HepG2 (cell line): ENCODE data around the gene RASGRF1. TPM values are rescaled to one million over a fixed set of nuclear protein-coding genes. Genes with fewer than 3 reads are reported as not detected.

Experiments
- ATAC-seq: fragments of 200-7000 bp; cut with Tn5 transposase; 3 replicates; pipeline ENCODE4 v1.9.1; 2020; ENCODE audit warnings: mild to moderate bottlenecking, moderate library complexity
- BruUV-seq: library from RNA; stranded (reverse); fragments of 400-500 nt; replicated peaks from 2 replicates; lab custom pipeline; 2021; lab: Mats Ljungman, UMichigan
- CTCF ChIA-PET: fragments of 300-600 bp; formaldehyde crosslinking; extraction: SDS; loops from one replicate; lab custom pipeline; 2021; ENCODE audit warnings: low total read pairs, inconsistent platforms, low intra/inter-chr PET ratio; lab: Yijun Ruan, JAX
- POLR2A ChIA-PET: fragments of 350-600 bp; sonication (Branson Sonifier 250); formaldehyde crosslinking; loops from one replicate; lab custom pipeline; 2020; ENCODE audit warnings: antibody characterized with exemption, inconsistent platforms; lab: Yijun Ruan, JAX
- DNase-seq: peaks from one replicate; pipeline ENCODE4 v3.0.0-alpha.2; 2015; ENCODE audit warnings: low spot score
- FAIRE-seq: peaks from 3 replicates; lab custom pipeline; 2011; peaks lifted over from hg19 to GRCh38; lab: Jason Lieb, UNC
- H2AFZ ChIP-seq: one replicate; pipeline ENCODE4 v1.6.1; 2011; ENCODE audit warnings: low read length, inconsistent platforms
- H3K27ac ChIP-seq: fragments of 300-600 bp; 3 replicates; pipeline ENCODE4 v1.8.0; 2011; ENCODE audit warnings: mixed run types, mild to moderate bottlenecking, mixed read lengths, low read length, inconsistent platforms; ENCODE audit not compliant: insufficient read depth; ENCODE audit errors: extremely low read length
- H3K27me3 ChIP-seq, 2 experiments: fragments of 200-600 bp in 1 of 2; 2 replicates in 1 of 2; 3 replicates in 1 of 2; pipeline versions ENCODE4 v1.6.0 to v1.8.0; 2011; ENCODE audit warnings: low read length in 2 of 2, mild to moderate bottlenecking in 2 of 2, moderate library complexity in 2 of 2, inconsistent platforms in 1 of 2; ENCODE audit not compliant: insufficient read depth in 2 of 2, control insufficient read depth in 1 of 2
- H3K36me3 ChIP-seq, 2 experiments: fragments of 200-600 bp in 1 of 2; replicated peaks in 1 of 2; 2 replicates in 1 of 2; 3 replicates in 1 of 2; pipeline versions ENCODE4 v1.5.1 to v1.8.0; 2011; ENCODE audit warnings: low read length in 2 of 2, inconsistent platforms in 1 of 2; ENCODE audit not compliant: insufficient read depth in 2 of 2, control insufficient read depth in 1 of 2
- H3K4me1 ChIP-seq: 2 replicates; pipeline ENCODE4 v1.5.1; 2012; ENCODE audit warnings: low read length, inconsistent platforms; ENCODE audit not compliant: insufficient read depth
- H3K4me2 ChIP-seq: 2 replicates; pipeline ENCODE4 v1.6.0; 2011; ENCODE audit warnings: low read depth, low read length, inconsistent platforms
- H3K4me3 ChIP-seq, 3 experiments: fragments of 200-600 bp in 1 of 3; sonication (generic), shearing (Covaris generic) in 1 of 3; replicated peaks in 1 of 3; 2 replicates each; pipeline ENCODE4 v1.5.1; 2011 to 2016; ENCODE audit warnings: low read length in 3 of 3, inconsistent platforms in 2 of 3, low read depth in 2 of 3, mild to moderate bottlenecking in 2 of 3, control low read depth in 1 of 3, mixed read lengths in 1 of 3; ENCODE audit not compliant: insufficient read depth in 1 of 3
- H3K79me2 ChIP-seq: one replicate; pipeline ENCODE4 v1.6.1; 2011; ENCODE audit warnings: low read length, inconsistent platforms; ENCODE audit not compliant: insufficient read depth
- H3K9ac ChIP-seq: 2 replicates; pipeline ENCODE4 v1.6.0; 2011; ENCODE audit warnings: mild to moderate bottlenecking, low read depth, low read length, inconsistent platforms; ENCODE audit not compliant: insufficient read depth
- H3K9me3 ChIP-seq: 2 replicates; pipeline ENCODE4 v1.5.1; 2012; ENCODE audit warnings: mild to moderate bottlenecking, low read length
- H4K20me1 ChIP-seq: 2 replicates; pipeline ENCODE4 v1.6.0; 2011; ENCODE audit warnings: inconsistent platforms, mild to moderate bottlenecking, low read length, moderate library complexity; ENCODE audit not compliant: insufficient read depth
- ATF1 ChIP-seq: IDR thresholded peaks from 2 replicates; pipeline ENCODE4 v1.6.1; 2016; ENCODE audit warnings: mild to moderate bottlenecking, control low read depth
- BORCS8-MEF2B ChIP-seq: sonication (generic); formaldehyde crosslinking; IDR thresholded peaks from 2 replicates; pipeline ENCODE4 v1.8.0; 2022; ENCODE audit warnings: mild to moderate bottlenecking, missing genetic modification reagents
- BRD4 ChIP-seq: sonication (generic); formaldehyde crosslinking; IDR thresholded peaks from 2 replicates; pipeline ENCODE4 v1.4.0; 2020; ENCODE audit warnings: missing genetic modification reagents
- CBX2 ChIP-seq, 2 experiments: fragments of 200-600 bp in 1 of 2; sonication (generic); formaldehyde crosslinking in 1 of 2; IDR thresholded peaks; 2 replicates each; pipeline versions ENCODE4 v1.7.0 to v1.8.1; 2018 to 2022; ENCODE audit warnings: low read depth in 2 of 2, low read length in 1 of 2, mild to moderate bottlenecking in 1 of 2, missing genetic modification reagents in 1 of 2
- FIP1L1 ChIP-seq: fragments of 200-400 bp; formaldehyde crosslinking; IDR thresholded peaks from 2 replicates; pipeline ENCODE4 v1.6.1; 2018; ENCODE audit warnings: low read depth, mild to moderate bottlenecking, low read length, moderate library complexity, borderline replicate concordance; ENCODE audit not compliant: insufficient read depth
- ONECUT2 ChIP-seq: sonication (generic); formaldehyde crosslinking; IDR thresholded peaks from 2 replicates; pipeline ENCODE4 v1.4.0; 2020; ENCODE audit warnings: missing genetic modification reagents
- PAWR ChIP-seq: sonication (generic); formaldehyde crosslinking; IDR thresholded peaks from 2 replicates; pipeline ENCODE4 v1.4.0; 2020; ENCODE audit warnings: missing genetic modification reagents, mild to moderate bottlenecking, borderline replicate concordance
- RBM22 ChIP-seq: fragments of 200-400 bp; formaldehyde crosslinking; optimal IDR thresholded peaks from 2 replicates; pipeline ENCODE3; 2017; ENCODE audit warnings: mild to moderate bottlenecking, low read length, moderate library complexity
- SATB2 ChIP-seq: sonication (generic); formaldehyde crosslinking; IDR thresholded peaks from 2 replicates; pipeline ENCODE4 v1.5.0; 2020; ENCODE audit warnings: missing genetic modification reagents
- SIX1 ChIP-seq: sonication (generic); formaldehyde crosslinking; IDR thresholded peaks from 2 replicates; pipeline ENCODE4 v1.4.0; 2020; ENCODE audit warnings: missing genetic modification reagents, borderline replicate concordance
- ZFP36 ChIP-seq: fragments of 150-350 bp; IDR thresholded peaks from 2 replicates; pipeline ENCODE4 v1.6.1; 2018; ENCODE audit warnings: borderline replicate concordance, low read length, low read depth; ENCODE audit not compliant: partially characterized antibody
- ZNF724P ChIP-seq: sonication (generic); formaldehyde crosslinking; IDR thresholded peaks from 2 replicates; pipeline ENCODE4 v1.8.0; 2022; ENCODE audit warnings: missing genetic modification reagents, borderline replicate concordance
- WGBS: methylation state at CpG from one replicate; pipeline ENCODE4 v1.1.6; 2017; ENCODE audit warnings: low lambda C conversion rate; 5-methylcytosine and 5-hydroxymethylcytosine counted together
- in situ Hi-C: cut with HindIII; loops from 2 replicates; pipeline ENCODE4 v1.10.0; 2017; ENCODE audit warnings: low pct_unique_long_range_greater_than_20kb; ENCODE audit not compliant: extremely low pct_ligation_motif_present
- intact Hi-C: fragments of 100-400 bp; cut with micrococcal nuclease; formaldehyde crosslinking; loops from one replicate; pipeline ENCODE4 v1.10.0; 2022; ENCODE audit not compliant: unreplicated experiment
- polyA plus RNA-seq, 8 experiments: library from polyadenylated mRNA; depleted of rRNA in 3 of 8; stranded (reverse) in 7 of 8; unstranded in 1 of 8; fragments of >200 nt; fragmentation: Illumina TruSeq in 4 of 8; extraction: Trizol in 4 of 8; gene quantifications; 2 replicates each; pipeline versions ENCODE4 v1.2.1 to v1.2.3, GENCODE V29; 2011 to 2016; ENCODE audit warnings: low read depth in 4 of 8, missing spikeins in 1 of 8, mixed read lengths in 1 of 8; ENCODE audit not compliant: insufficient read depth in 1 of 8
- total RNA-seq, 5 experiments: library from RNA; depleted of rRNA; stranded (reverse); fragments of >200 nt; fragmentation: Illumina TruSeq; extraction: Trizol; gene quantifications; 2 replicates each; pipeline ENCODE4 v1.2.3, GENCODE V29; 2016; ENCODE audit warnings: low read depth in 1 of 5
- TF ChIP-seq, protein P1 (sequence below): sonication (generic); formaldehyde crosslinking; conservative IDR thresholded peaks from 2 replicates; pipeline ENCODE4 v1.8.0; 2022; ENCODE audit warnings: low read depth, missing genetic modification reagents
- TF ChIP-seq, protein P2 (sequence below): sonication (generic); formaldehyde crosslinking; IDR thresholded peaks from 2 replicates; pipeline ENCODE4 v1.5.0; 2020; ENCODE audit warnings: missing genetic modification reagents
- TF ChIP-seq, protein P3 (sequence below): sonication (generic); formaldehyde crosslinking; IDR thresholded peaks from 2 replicates; pipeline ENCODE4 v1.5.1; 2020; ENCODE audit warnings: mild to moderate bottlenecking, missing genetic modification reagents, borderline replicate concordance

Gene RASGRF1
- total and polyA plus RNA-seq, 2 of the 13 experiments (the other 11 are each of a cell fraction or from before 2014, with no cell fraction given): 0.55 to 3.0 TPM

DNA sequence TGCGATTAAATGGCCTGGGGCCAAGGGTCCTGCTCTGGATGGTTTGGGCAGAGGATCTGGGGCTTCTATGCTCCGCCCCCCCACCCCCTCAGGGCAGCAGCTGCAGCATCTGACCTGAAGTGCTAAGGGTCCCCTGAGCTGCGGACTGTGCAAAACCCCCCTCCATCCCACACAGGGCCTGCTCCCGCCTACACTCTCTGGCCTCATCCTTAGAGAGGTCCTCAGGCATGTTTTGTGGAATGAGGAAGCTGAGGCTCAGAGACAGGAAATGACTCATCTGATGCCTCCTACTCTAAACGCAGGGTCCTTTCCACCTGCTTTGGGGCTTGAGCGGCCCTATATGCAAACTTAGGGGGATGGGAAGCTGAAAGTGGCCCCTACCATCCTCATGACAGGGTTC lies 86.2 kb downstream of the RASGRF1 start (continued):
- no peak for TF ChIP-seq ONECUT2 (CRISPR knock-in tag)
- TF ChIP-seq, all 625 proteins: peak for 19

DNA sequence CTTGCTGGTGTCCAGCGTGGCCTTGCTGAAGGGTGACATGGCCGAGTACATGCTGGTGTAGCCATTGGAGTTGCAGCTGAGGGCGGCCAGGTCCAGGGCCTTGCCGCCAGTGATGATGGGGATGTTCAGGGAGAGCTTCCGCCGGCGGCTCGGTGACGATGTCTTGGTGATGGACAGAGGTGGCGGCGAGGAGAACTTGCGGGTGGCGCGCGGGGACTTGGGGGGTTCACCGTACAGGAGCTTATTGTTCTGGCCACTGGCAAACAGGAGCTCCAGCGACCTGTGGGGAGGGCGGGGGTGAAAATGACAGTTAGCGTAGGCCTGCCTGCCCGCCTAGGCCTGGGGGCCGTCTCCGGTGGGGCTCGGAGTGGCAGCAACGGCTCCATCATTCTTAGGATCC lies 86.7 kb downstream of the RASGRF1 start:
- WGBS: 96% methylated on average over 16 of the region's 24 CpGs
- POLR2A ChIA-PET: interaction anchor here (0.6 to 2.9 kb wide), 5 partner anchors 10 to 86 kb away, joined by 3 to 26 read pairs (median 4); no protein-coding TSS in a partner anchor
- FAIRE-seq (no peak), ATAC-seq (no peak), DNase-seq (no peak)
- H3K9ac ChIP-seq: no peak overlapping the region
- H3K4me1 ChIP-seq: peaks cover 36% of the 10 kb centered on the region
- no peak overlapping the region for H2AFZ ChIP-seq
- in situ Hi-C loops: no loop called here
- no peaks in the 10 kb centered on the region for H4K20me1 ChIP-seq
- intact Hi-C loops: no loop called here
- H3K4me3 ChIP-seq: no peak overlapping the region
- H3K27me3 ChIP-seq: no peaks in the 10 kb centered on the region
- H3K79me2 ChIP-seq: no peaks in the 10 kb centered on the region
- CTCF ChIA-PET: no interaction called here
- no peak overlapping the region for H3K27ac ChIP-seq
- BruUV-seq: no TSS peak
- no peaks in the 10 kb centered on the region for H3K36me3 ChIP-seq
- no peaks in the 10 kb centered on the region for H3K9me3 ChIP-seq
- H3K4me2 ChIP-seq: no peak overlapping the region
- TF ChIP-seq ZNF724P (CRISPR knock-in tag) (no peak), ZFP36 (no peak), CBX2 (IDR thresholded peaks at IDR 0.05; ENCODE audit: low read depth, low read length) (no peak), CBX2 (CRISPR knock-in tag; IDR thresholded peaks at IDR 0.05; ENCODE audit: low read depth) (no peak), SIX1 (CRISPR knock-in tag) (no peak), SATB2 (no peak), ATF1 (CRISPR knock-in tag) (no peak), RBM22 (no peak), BORCS8-MEF2B (CRISPR knock-in tag) (no peak), FIP1L1 (no peak), PAWR (CRISPR knock-in tag) (no peak), BRD4 (no peak)
- TF ChIP-seq, protein P1, sequence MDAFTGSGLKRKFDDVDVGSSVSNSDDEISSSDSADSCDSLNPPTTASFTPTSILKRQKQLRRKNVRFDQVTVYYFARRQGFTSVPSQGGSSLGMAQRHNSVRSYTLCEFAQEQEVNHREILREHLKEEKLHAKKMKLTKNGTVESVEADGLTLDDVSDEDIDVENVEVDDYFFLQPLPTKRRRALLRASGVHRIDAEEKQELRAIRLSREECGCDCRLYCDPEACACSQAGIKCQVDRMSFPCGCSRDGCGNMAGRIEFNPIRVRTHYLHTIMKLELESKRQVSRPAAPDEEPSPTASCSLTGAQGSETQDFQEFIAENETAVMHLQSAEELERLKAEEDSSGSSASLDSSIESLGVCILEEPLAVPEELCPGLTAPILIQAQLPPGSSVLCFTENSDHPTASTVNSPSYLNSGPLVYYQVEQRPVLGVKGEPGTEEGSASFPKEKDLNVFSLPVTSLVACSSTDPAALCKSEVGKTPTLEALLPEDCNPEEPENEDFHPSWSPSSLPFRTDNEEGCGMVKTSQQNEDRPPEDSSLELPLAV: no peak
- TF ChIP-seq, protein P2, sequence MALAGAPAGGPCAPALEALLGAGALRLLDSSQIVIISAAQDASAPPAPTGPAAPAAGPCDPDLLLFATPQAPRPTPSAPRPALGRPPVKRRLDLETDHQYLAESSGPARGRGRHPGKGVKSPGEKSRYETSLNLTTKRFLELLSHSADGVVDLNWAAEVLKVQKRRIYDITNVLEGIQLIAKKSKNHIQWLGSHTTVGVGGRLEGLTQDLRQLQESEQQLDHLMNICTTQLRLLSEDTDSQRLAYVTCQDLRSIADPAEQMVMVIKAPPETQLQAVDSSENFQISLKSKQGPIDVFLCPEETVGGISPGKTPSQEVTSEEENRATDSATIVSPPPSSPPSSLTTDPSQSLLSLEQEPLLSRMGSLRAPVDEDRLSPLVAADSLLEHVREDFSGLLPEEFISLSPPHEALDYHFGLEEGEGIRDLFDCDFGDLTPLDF: no peak
- TF ChIP-seq, protein P3, sequence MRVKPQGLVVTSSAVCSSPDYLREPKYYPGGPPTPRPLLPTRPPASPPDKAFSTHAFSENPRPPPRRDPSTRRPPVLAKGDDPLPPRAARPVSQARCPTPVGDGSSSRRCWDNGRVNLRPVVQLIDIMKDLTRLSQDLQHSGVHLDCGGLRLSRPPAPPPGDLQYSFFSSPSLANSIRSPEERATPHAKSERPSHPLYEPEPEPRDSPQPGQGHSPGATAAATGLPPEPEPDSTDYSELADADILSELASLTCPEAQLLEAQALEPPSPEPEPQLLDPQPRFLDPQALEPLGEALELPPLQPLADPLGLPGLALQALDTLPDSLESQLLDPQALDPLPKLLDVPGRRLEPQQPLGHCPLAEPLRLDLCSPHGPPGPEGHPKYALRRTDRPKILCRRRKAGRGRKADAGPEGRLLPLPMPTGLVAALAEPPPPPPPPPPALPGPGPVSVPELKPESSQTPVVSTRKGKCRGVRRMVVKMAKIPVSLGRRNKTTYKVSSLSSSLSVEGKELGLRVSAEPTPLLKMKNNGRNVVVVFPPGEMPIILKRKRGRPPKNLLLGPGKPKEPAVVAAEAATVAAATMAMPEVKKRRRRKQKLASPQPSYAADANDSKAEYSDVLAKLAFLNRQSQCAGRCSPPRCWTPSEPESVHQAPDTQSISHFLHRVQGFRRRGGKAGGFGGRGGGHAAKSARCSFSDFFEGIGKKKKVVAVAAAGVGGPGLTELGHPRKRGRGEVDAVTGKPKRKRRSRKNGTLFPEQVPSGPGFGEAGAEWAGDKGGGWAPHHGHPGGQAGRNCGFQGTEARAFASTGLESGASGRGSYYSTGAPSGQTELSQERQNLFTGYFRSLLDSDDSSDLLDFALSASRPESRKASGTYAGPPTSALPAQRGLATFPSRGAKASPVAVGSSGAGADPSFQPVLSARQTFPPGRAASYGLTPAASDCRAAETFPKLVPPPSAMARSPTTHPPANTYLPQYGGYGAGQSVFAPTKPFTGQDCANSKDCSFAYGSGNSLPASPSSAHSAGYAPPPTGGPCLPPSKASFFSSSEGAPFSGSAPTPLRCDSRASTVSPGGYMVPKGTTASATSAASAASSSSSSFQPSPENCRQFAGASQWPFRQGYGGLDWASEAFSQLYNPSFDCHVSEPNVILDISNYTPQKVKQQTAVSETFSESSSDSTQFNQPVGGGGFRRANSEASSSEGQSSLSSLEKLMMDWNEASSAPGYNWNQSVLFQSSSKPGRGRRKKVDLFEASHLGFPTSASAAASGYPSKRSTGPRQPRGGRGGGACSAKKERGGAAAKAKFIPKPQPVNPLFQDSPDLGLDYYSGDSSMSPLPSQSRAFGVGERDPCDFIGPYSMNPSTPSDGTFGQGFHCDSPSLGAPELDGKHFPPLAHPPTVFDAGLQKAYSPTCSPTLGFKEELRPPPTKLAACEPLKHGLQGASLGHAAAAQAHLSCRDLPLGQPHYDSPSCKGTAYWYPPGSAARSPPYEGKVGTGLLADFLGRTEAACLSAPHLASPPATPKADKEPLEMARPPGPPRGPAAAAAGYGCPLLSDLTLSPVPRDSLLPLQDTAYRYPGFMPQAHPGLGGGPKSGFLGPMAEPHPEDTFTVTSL (CRISPR knock-in tag): no peak
